K562 (cell line): ENCODE data around the gene NUP107. TPM values are rescaled to one million over a fixed set of nuclear protein-coding genes. Genes with fewer than 3 reads are reported as not detected.
A peak's percentile ranks its signal among the peaks of the same experiment; 100 is the strongest.

ENCODE experiments used
- CREBBP ChIP-seq: IDR thresholded peaks from one replicate; pipeline ENCODE4 v1.6.1; 2012; ENCODE audit warnings: low read depth, mild to moderate bottlenecking, control low read depth, inconsistent platforms, low read length
- FOS ChIP-seq: IDR thresholded peaks from 3 replicates; pipeline ENCODE4 v1.6.1; 2011; ENCODE audit not compliant: insufficient read length; ENCODE audit errors: extremely low read depth
- HMG20A ChIP-seq: fragments of 450-650 bp; formaldehyde crosslinking; conservative IDR thresholded peaks from 2 replicates; pipeline ENCODE4 v1.4.0; 2020; ENCODE audit warnings: mild to moderate bottlenecking, mixed read lengths
- IRF1 ChIP-seq: sonication (generic); formaldehyde crosslinking; IDR thresholded peaks from 2 replicates; pipeline ENCODE4 v1.8.0; 2022; ENCODE audit warnings: missing genetic modification reagents, mild to moderate bottlenecking, borderline replicate concordance
- JUN ChIP-seq, 2 experiments: sonication (generic) in 1 of 2; formaldehyde crosslinking in 1 of 2; IDR thresholded peaks; 2 replicates each; pipeline versions ENCODE4 v1.6.1 to v1.8.0; 2012 to 2022; ENCODE audit warnings: borderline replicate concordance in 2 of 2, mild to moderate bottlenecking in 2 of 2, improper control_type of control experiment in 1 of 2, low read depth in 1 of 2, low read length in 1 of 2, missing genetic modification reagents in 1 of 2
- MCM3 ChIP-seq: fragments of 450-650 bp; IDR thresholded peaks from 2 replicates; pipeline ENCODE4 v1.6.1; 2016
- NCOA1 ChIP-seq: fragments of 450-650 bp; IDR thresholded peaks from 2 replicates; pipeline ENCODE4 v1.6.1; 2016; ENCODE audit warnings: low read depth
- NR2C1 ChIP-seq, 2 experiments: fragments of 450-650 bp; IDR thresholded peaks; 2 replicates each; pipeline ENCODE4 v1.6.1; 2017; ENCODE audit warnings: mild to moderate bottlenecking in 2 of 2, antibody characterized with exemption in 1 of 2, inconsistent platforms in 1 of 2, missing compliant biosample characterization in 1 of 2, missing genetic modification characterization in 1 of 2
- NR2C2 ChIP-seq, 2 experiments: fragments of 200-800 bp in 1 of 2; sonication (Bioruptor generic) in 1 of 2; sonication (generic) in 1 of 2; formaldehyde crosslinking in 1 of 2; IDR thresholded peaks; 2 replicates each; pipeline versions ENCODE4 v1.6.1 to v1.8.0; 2016 to 2022; ENCODE audit warnings: mild to moderate bottlenecking in 1 of 2, missing compliant biosample characterization in 1 of 2, missing genetic modification characterization in 1 of 2, missing genetic modification reagents in 1 of 2
- RCOR1 ChIP-seq, 2 experiments: IDR thresholded peaks; 2 replicates each; pipeline ENCODE4 v1.6.1; 2012; ENCODE audit warnings: low read depth in 2 of 2, low read length in 2 of 2, borderline replicate concordance in 1 of 2, improper control_type of control experiment in 1 of 2
- SMAD1 ChIP-seq: fragments of 150-350 bp; IDR thresholded peaks from 2 replicates; pipeline ENCODE4 v1.6.1; 2014; ENCODE audit warnings: low read length, low read depth; ENCODE audit not compliant: partially characterized antibody
- SMAD3 ChIP-seq: fragments of 450-650 bp; formaldehyde crosslinking; conservative IDR thresholded peaks from 2 replicates; pipeline ENCODE4 v1.4.0; 2020; ENCODE audit warnings: mild to moderate bottlenecking
- SREBF1 ChIP-seq: fragments of 150-350 bp; IDR thresholded peaks from 2 replicates; pipeline ENCODE4 v1.6.1; 2014; ENCODE audit warnings: antibody characterized with exemption, low read depth, low read length, borderline replicate concordance
- ZFP36 ChIP-seq: fragments of 150-350 bp; IDR thresholded peaks from 2 replicates; pipeline ENCODE4 v1.6.1; 2018; ENCODE audit warnings: low read length, low read depth; ENCODE audit not compliant: partially characterized antibody
- ZNF212 ChIP-seq: fragments of 450-650 bp; formaldehyde crosslinking; IDR thresholded peaks from 2 replicates; pipeline ENCODE4 v1.4.0; 2020; ENCODE audit warnings: mild to moderate bottlenecking
- ZNF3 ChIP-seq: fragments of 250-450 bp; sonication (Bioruptor Pico); IDR thresholded peaks from 2 replicates; pipeline ENCODE4 v1.5.0; 2021; ENCODE audit warnings: mild to moderate bottlenecking, moderate library complexity
- ZNF740 ChIP-seq, 3 experiments: fragments of 200-800 bp in 1 of 3; sonication (Bioruptor generic) in 1 of 3; sonication (generic) in 1 of 3; formaldehyde crosslinking in 1 of 3; IDR thresholded peaks; 2 replicates each; pipeline versions ENCODE4 v1.6.1 to v1.8.0; 2016 to 2022; ENCODE audit warnings: mild to moderate bottlenecking in 2 of 3, missing compliant biosample characterization in 2 of 3, missing genetic modification characterization in 2 of 3, missing genetic modification reagents in 1 of 3
- polyA plus RNA-seq, 8 experiments: library from polyadenylated mRNA; depleted of rRNA in 4 of 8; stranded (reverse) in 5 of 8; unstranded in 3 of 8; fragments of >200 nt; fragmentation: Nextera tagmentation in 2 of 8; fragmentation: Illumina TruSeq in 1 of 8; extraction: Ambion mirVana in 2 of 8; extraction: Trizol in 1 of 8; gene quantifications; 2 replicates each; pipeline versions ENCODE4 v1.2.1 to v1.2.3, GENCODE V29; 2011 to 2014; ENCODE audit warnings: inconsistent platforms in 1 of 8, missing spikeins in 1 of 8
- total RNA-seq, 7 experiments: library from RNA; depleted of rRNA in 6 of 7; stranded (reverse); fragments of >200 nt in 6 of 7; fragmentation: Illumina TruSeq in 2 of 7; extraction: Trizol in 2 of 7; gene quantifications; 2 replicates each; pipeline versions ENCODE4 v1.2.1 to v1.2.3, GENCODE V29; 2011 to 2021; ENCODE audit warnings: low replicate concordance in 1 of 7
- TF ChIP-seq, protein P1 (sequence below): fragments of 450-650 bp; IDR thresholded peaks from 2 replicates; pipeline ENCODE4 v1.6.1; 2018; ENCODE audit not compliant: partially characterized antibody
- TF ChIP-seq, protein P2 (sequence below): fragments of 250-450 bp; sonication (Bioruptor Pico); IDR thresholded peaks from 2 replicates; pipeline ENCODE4 v1.5.0; 2022; ENCODE audit warnings: mild to moderate bottlenecking

Gene NUP107
- total and polyA plus RNA-seq, 9 of the 15 experiments (the other 6 are each of a cell fraction or from before 2014, with no cell fraction given): 129 to 277 (median 199) TPM

GRCh38 chr12:68745904-68746571, 59.3 kb downstream of the NUP107 start, which contains the start of gene SLC35E3 (continued):
- TF ChIP-seq JUN (IDR thresholded peaks at IDR 0.05; ENCODE audit: borderline replicate concordance, low read depth, low read length): peak; percentile 71; the same call in 1 of the 2 replicates
- no peak for TF ChIP-seq JUN (CRISPR knock-in tag; IDR thresholded peaks at IDR 0.05; ENCODE audit: borderline replicate concordance)
- peak; percentile 73; the same call in 1 of the 2 replicates for TF ChIP-seq NR2C2 (CRISPR knock-in tag; IDR thresholded peaks at IDR 0.05)
- TF ChIP-seq NR2C2 (tag; IDR thresholded peaks at IDR 0.05): peak; percentile 87
- TF ChIP-seq ZFP36: peak; percentile 50
- no peak for TF ChIP-seq SREBF1
- TF ChIP-seq NR2C1 (IDR thresholded peaks at IDR 0.05): no peak
- peak; percentile 67 for TF ChIP-seq NR2C1 (tag; IDR thresholded peaks at IDR 0.05)
- TF ChIP-seq MCM3: no peak
- no peak for TF ChIP-seq IRF1 (CRISPR knock-in tag)
- TF ChIP-seq SMAD3 (CRISPR knock-in tag): no peak
- TF ChIP-seq NCOA1: no peak; the same call in 1 of the 2 replicates
- no peak for TF ChIP-seq SMAD1
- no peak for TF ChIP-seq HMG20A (CRISPR knock-in tag)
- no peak for TF ChIP-seq ZNF212 (CRISPR knock-in tag)
- TF ChIP-seq ZNF740 (CRISPR knock-in tag; IDR thresholded peaks at IDR 0.05): no peak
- no peak for TF ChIP-seq ZNF740 (tag; IDR thresholded peaks at IDR 0.05)
- no peak for TF ChIP-seq ZNF3
- TF ChIP-seq, protein P1, sequence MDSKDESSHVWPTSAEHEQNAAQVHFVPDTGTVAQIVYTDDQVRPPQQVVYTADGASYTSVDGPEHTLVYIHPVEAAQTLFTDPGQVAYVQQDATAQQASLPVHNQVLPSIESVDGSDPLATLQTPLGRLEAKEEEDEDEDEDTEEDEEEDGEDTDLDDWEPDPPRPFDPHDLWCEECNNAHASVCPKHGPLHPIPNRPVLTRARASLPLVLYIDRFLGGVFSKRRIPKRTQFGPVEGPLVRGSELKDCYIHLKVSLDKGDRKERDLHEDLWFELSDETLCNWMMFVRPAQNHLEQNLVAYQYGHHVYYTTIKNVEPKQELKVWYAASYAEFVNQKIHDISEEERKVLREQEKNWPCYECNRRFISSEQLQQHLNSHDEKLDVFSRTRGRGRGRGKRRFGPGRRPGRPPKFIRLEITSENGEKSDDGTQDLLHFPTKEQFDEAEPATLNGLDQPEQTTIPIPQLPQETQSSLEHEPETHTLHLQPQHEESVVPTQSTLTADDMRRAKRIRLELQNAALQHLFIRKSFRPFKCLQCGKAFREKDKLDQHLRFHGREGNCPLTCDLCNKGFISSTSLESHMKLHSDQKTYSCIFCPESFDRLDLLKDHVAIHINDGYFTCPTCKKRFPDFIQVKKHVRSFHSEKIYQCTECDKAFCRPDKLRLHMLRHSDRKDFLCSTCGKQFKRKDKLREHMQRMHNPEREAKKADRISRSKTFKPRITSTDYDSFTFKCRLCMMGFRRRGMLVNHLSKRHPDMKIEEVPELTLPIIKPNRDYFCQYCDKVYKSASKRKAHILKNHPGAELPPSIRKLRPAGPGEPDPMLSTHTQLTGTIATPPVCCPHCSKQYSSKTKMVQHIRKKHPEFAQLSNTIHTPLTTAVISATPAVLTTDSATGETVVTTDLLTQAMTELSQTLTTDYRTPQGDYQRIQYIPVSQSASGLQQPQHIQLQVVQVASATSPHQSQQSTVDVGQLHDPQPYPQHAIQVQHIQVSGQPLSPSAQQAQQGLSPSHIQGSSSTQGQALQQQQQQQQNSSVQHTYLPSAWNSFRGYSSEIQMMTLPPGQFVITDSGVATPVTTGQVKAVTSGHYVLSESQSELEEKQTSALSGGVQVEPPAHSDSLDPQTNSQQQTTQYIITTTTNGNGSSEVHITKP: no peak
- no peak for TF ChIP-seq RCOR1 (IDR thresholded peaks at IDR 0.05; ENCODE audit: borderline replicate concordance in 1 of 2, low read depth in 2 of 2, low read length in 2 of 2)
- TF ChIP-seq CREBBP: no peak
- TF ChIP-seq, protein P2, sequence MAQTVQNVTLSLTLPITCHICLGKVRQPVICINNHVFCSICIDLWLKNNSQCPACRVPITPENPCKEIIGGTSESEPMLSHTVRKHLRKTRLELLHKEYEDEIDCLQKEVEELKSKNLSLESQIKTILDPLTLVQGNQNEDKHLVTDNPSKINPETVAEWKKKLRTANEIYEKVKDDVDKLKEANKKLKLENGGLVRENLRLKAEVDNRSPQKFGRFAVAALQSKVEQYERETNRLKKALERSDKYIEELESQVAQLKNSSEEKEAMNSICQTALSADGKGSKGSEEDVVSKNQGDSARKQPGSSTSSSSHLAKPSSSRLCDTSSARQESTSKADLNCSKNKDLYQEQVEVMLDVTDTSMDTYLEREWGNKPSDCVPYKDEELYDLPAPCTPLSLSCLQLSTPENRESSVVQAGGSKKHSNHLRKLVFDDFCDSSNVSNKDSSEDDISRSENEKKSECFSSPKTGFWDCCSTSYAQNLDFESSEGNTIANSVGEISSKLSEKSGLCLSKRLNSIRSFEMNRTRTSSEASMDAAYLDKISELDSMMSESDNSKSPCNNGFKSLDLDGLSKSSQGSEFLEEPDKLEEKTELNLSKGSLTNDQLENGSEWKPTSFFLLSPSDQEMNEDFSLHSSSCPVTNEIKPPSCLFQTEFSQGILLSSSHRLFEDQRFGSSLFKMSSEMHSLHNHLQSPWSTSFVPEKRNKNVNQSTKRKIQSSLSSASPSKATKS (CRISPR knock-in tag): no peak
- TF ChIP-seq FOS: no peak
